KMS-11 (cell line): Measurements from ENCODE around the gene LIPN.

ENCODE experiments used
- H2AFZ ChIP-seq: fragments of 200-600 bp; sonication (generic); 2 replicates; pipeline ENCODE4 v1.6.1; 2016; ENCODE audit warnings: antibody characterized with exemption, mixed run types, low read depth
- H3K27ac ChIP-seq: fragments of 200-600 bp; sonication (generic); 2 replicates; pipeline ENCODE4 v1.6.1; 2016; ENCODE audit warnings: mild to moderate bottlenecking, mixed run types
- H3K27me3 ChIP-seq: fragments of 200-600 bp; sonication (generic); 2 replicates; pipeline ENCODE4 v1.6.1; 2017; ENCODE audit warnings: mild to moderate bottlenecking, low read depth, mixed run types, moderate library complexity; ENCODE audit not compliant: insufficient read depth
- H3K36me3 ChIP-seq: fragments of 200-600 bp; sonication (generic); 2 replicates; pipeline ENCODE4 v1.6.1; 2017; ENCODE audit warnings: mild to moderate bottlenecking, mixed run types; ENCODE audit not compliant: insufficient read depth
- H3K4me1 ChIP-seq: fragments of 200-600 bp; sonication (generic); 2 replicates; pipeline ENCODE4 v1.6.1; 2016; ENCODE audit warnings: mild to moderate bottlenecking, low read depth, mixed run types; ENCODE audit not compliant: poor library complexity, severe bottlenecking
- H3K4me2 ChIP-seq: fragments of 200-600 bp; sonication (generic); 2 replicates; pipeline ENCODE4 v1.7.0; 2016; ENCODE audit warnings: mild to moderate bottlenecking, mixed run types
- H3K4me3 ChIP-seq: fragments of 200-600 bp; sonication (generic); IDR thresholded peaks from 2 replicates; pipeline ENCODE4 v1.6.1; 2017; ENCODE audit warnings: low read depth, low read length, mixed read lengths; ENCODE audit not compliant: insufficient read depth
- H3K79me2 ChIP-seq: fragments of 200-600 bp; sonication (generic); 2 replicates; pipeline ENCODE4 v1.6.1; 2016; ENCODE audit warnings: low read depth, mixed run types; ENCODE audit not compliant: insufficient read depth
- H3K9ac ChIP-seq: fragments of 200-600 bp; sonication (generic); 2 replicates; pipeline ENCODE4 v1.6.1; 2016; ENCODE audit warnings: mild to moderate bottlenecking, mixed run types
- H4K20me1 ChIP-seq: fragments of 200-600 bp; sonication (generic); 2 replicates; pipeline ENCODE4 v1.6.1; 2016; ENCODE audit warnings: mild to moderate bottlenecking, mixed run types; ENCODE audit not compliant: insufficient read depth
- TF ChIP-seq, protein P1 (sequence below): fragments of 200-600 bp; sonication (generic); conservative IDR thresholded peaks from 2 replicates; pipeline ENCODE4 v1.6.1; 2017; ENCODE audit warnings: low read depth, mild to moderate bottlenecking, antibody characterized with exemption, low read length, moderate library complexity, mixed read lengths

LIPN gene

DNA sequence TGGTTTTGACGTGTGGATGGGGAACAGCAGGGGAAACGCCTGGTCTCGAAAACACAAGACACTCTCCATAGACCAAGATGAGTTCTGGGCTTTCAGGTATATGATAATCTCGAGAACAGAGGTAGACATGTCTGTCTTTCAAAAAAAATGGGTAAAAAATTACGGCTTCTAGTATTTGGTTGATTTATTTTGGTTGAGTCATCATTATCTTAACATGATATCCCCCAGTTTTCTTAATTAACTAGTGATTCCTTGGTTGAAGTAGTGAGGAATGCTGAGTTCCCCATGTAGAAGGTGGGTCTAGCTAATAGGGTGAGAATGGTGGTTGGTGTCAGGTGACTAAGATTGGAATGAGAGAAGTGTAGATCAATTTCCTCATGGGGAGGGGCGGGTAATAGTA lies 53.4 kb downstream of the LIPN start:
- peaks cover 7% of the 10 kb centered on the region for H3K4me1 ChIP-seq
- no peaks in the 10 kb centered on the region for H3K79me2 ChIP-seq
- no peak overlapping the region for H3K27ac ChIP-seq
- no peak overlapping the region for H2AFZ ChIP-seq
- no peaks in the 10 kb centered on the region for H3K27me3 ChIP-seq
- no peaks in the 10 kb centered on the region for H3K36me3 ChIP-seq
- H3K4me2 ChIP-seq = no peak overlapping the region
- H3K9ac ChIP-seq = no peak overlapping the region
- TF ChIP-seq, protein P1, sequence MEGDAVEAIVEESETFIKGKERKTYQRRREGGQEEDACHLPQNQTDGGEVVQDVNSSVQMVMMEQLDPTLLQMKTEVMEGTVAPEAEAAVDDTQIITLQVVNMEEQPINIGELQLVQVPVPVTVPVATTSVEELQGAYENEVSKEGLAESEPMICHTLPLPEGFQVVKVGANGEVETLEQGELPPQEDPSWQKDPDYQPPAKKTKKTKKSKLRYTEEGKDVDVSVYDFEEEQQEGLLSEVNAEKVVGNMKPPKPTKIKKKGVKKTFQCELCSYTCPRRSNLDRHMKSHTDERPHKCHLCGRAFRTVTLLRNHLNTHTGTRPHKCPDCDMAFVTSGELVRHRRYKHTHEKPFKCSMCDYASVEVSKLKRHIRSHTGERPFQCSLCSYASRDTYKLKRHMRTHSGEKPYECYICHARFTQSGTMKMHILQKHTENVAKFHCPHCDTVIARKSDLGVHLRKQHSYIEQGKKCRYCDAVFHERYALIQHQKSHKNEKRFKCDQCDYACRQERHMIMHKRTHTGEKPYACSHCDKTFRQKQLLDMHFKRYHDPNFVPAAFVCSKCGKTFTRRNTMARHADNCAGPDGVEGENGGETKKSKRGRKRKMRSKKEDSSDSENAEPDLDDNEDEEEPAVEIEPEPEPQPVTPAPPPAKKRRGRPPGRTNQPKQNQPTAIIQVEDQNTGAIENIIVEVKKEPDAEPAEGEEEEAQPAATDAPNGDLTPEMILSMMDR = no peak
- H3K4me3 ChIP-seq = no peak overlapping the region
- no peaks in the 10 kb centered on the region for H4K20me1 ChIP-seq

GRCh38 chr10:88819290-88819689 lies 59.5 kb downstream of the LIPN start:
- H3K27ac ChIP-seq = no peak overlapping the region
- no peaks in the 10 kb centered on the region for H4K20me1 ChIP-seq
- no peaks in the 10 kb centered on the region for H3K36me3 ChIP-seq
- H3K4me1 ChIP-seq = no peaks in the 10 kb centered on the region
- H3K79me2 ChIP-seq = no peaks in the 10 kb centered on the region
- H3K4me3 ChIP-seq = no peak overlapping the region
- H3K9ac ChIP-seq = no peak overlapping the region
- TF ChIP-seq, protein P1 = no peak
- H2AFZ ChIP-seq = no peak overlapping the region
- H3K4me2 ChIP-seq = no peak overlapping the region
- no peaks in the 10 kb centered on the region for H3K27me3 ChIP-seq

- no peaks in the 10 kb centered on the region for H3K27me3 ChIP-seq
- no peaks in the 10 kb centered on the region for H3K4me1 ChIP-seq
- no peak overlapping the region for H2AFZ ChIP-seq
- no peak overlapping the region for H3K4me2 ChIP-seq
- no peak overlapping the region for H3K9ac ChIP-seq
- H3K27ac ChIP-seq = no peak overlapping the region
- H4K20me1 ChIP-seq = no peaks in the 10 kb centered on the region
- H3K79me2 ChIP-seq = no peaks in the 10 kb centered on the region
- H3K4me3 ChIP-seq = no peak overlapping the region
- TF ChIP-seq, protein P1 = no peak
- H3K36me3 ChIP-seq = no peaks in the 10 kb centered on the region
These were observed 61.1 kb downstream of the LIPN start for GRCh38 chr10:88820748-88821401.

DNA sequence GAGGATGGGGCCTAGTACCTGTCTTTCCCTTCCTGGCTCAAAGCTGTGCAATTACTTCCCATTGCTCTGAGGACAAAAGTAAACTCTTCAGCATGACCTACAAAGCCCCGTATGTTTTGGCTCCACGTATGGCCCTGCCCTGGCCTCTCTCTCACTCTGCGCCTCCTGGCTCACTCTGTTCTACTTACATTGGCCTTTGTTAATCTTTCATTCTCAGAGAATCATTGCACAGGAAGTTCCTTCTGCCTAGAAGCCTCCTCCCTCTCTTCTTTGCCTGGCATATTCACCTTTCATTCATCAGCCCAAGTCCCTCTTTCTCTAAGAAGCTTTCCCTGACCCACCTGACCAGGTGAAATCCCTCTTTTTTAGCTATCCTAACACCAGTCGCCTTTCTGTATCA lies 66.6 kb downstream of the LIPN start:
- TF ChIP-seq, protein P1 = no peak
- Histone ChIP-seq H3K4me3 (no peak overlapping the region), H3K4me2 (no peak overlapping the region), H2AFZ (no peak overlapping the region), H3K4me1 (no peaks in the 10 kb centered on the region), H3K36me3 (no peaks in the 10 kb centered on the region), H3K27me3 (no peaks in the 10 kb centered on the region), H3K9ac (no peak overlapping the region), H4K20me1 (no peaks in the 10 kb centered on the region), H3K27ac (no peak overlapping the region), H3K79me2 (no peaks in the 10 kb centered on the region)
